ENCODE data around the gene NME4. TPM values are rescaled to one million over a fixed set of nuclear protein-coding genes. Genes with fewer than 3 reads are reported as not detected.

The NME4 gene
- total and polyA plus RNA-seq, 11 donors = 37.5 to 103 (median 73.8) TPM

DNA sequence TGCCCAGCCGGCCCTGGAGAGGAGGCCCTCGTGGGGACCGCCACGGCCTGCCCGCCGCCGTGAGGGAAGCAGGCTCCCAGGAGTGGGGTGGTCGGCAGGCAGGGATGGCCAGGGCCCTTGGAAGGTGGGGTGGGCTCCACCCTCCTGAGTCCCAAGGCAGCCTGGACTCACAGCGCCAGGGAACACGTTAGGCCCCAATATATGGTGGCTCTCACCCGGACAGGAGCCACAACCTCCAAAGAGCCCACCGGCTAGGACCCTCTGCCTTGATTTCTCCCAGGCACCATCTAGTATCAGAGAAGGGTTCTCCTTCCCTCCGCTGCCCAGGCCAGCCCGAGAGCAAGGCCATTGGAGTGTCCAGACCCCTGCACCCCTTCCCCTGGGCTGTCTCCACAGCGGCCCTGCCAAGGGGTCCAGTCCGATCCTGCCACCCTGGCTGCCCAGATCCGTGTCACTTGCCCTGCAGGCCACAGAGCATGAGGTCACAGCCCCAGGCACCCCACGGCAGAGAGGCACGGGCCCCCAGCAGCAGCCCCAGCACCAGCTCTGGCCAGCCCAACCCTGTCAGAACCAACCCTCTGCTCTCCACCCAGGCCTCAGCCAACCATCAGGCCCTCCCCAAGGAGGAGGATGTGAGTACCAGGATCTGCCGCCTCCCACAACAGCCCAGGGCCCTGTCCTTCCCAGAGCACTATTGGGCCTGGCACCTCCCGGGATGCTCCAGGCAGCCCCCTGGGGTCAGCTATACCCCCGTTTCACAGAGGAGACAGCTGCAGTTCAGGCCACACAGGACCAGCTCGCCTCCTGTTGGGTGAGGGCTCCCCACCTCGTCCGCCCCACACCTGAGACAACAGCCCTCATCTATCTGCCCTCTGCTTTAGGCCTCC lies 43.4 kb upstream of the NME4 start:
- ATAC-seq = peak in 1 of 4 donors; percentile 4
- Histone ChIP-seq H3K4me1 (peaks cover 0 to 25% (median 9%) of the 10 kb centered on the region in 12 donors), H3K27ac (peak overlapping the region in 11 of 12 donors; percentile 23 to 86 (median 56)), H3K9me3 (no peaks in the 10 kb centered on the region), H3K27me3 (no peaks in the 10 kb centered on the region), H3K36me3 (peaks cover 0 to 8% (median 0%) of the 10 kb centered on the region in 9 donors), H3K4me3 (peak overlapping the region; percentile 6 to 84 (median 53))
- TF ChIP-seq POLR2A (IDR thresholded peaks at IDR 0.05) = no peak
- TF ChIP-seq, protein P1, sequence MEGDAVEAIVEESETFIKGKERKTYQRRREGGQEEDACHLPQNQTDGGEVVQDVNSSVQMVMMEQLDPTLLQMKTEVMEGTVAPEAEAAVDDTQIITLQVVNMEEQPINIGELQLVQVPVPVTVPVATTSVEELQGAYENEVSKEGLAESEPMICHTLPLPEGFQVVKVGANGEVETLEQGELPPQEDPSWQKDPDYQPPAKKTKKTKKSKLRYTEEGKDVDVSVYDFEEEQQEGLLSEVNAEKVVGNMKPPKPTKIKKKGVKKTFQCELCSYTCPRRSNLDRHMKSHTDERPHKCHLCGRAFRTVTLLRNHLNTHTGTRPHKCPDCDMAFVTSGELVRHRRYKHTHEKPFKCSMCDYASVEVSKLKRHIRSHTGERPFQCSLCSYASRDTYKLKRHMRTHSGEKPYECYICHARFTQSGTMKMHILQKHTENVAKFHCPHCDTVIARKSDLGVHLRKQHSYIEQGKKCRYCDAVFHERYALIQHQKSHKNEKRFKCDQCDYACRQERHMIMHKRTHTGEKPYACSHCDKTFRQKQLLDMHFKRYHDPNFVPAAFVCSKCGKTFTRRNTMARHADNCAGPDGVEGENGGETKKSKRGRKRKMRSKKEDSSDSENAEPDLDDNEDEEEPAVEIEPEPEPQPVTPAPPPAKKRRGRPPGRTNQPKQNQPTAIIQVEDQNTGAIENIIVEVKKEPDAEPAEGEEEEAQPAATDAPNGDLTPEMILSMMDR (IDR thresholded peaks at IDR 0.05) = no peak
- DNase-seq = peak in 1 of 5 donors; percentile 70
- WGBS, 4 donors = 64 to 92% (median 69%) methylated on average over 16 to 25 of the region's 25 CpGs
- intact Hi-C loops (cut with DNase I) = loop anchor here in 9 of 10 donors (2.0 to 10.0 kb wide), 5 partner anchors 116 to 129 kb away; partner anchors contain the start of genes LUC7L (in 4 of the 9) and FAM234A (in 3 of the 9)

DNA sequence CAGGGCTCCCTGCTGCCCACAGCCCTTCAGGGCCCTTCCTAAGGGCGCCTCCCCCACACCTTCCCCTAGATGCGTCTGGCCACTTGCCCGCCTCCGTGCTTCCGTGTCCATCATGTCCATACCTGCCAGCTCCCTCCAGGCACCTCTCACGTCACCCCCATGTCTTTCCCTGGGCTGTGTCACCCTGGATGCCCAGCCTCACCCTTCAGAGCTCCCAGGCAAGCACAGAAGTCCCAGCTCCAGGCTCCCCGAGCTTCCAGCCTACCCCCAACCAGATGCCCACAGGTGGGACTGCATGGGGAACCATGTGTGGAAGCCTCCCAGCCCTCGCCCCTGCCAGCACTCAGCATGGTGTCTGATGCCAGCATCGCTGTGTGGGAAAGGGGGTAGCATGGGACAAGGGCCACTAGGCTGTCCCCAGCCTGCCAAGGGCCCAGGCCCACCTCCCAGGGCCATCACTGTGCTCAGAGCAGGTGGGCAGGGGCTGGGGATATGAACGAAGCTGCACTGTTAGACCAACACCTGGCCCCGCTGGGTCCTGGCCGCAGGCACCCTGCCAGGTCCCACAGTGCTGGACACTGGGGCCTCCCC lies 42.6 kb upstream of the NME4 start:
- no peaks in the 10 kb centered on the region for H3K27me3 ChIP-seq
- WGBS, 4 donors = 90 to 94% (median 93%) methylated on average over 12 of the region's 12 CpGs
- DNase-seq = no peak
- TF ChIP-seq POLR2A (IDR thresholded peaks at IDR 0.05) = no peak
- TF ChIP-seq, protein P1 (IDR thresholded peaks at IDR 0.05) = no peak
- intact Hi-C loops (cut with DNase I) = loop anchor here in 7 of 10 donors (5.0 to 10.0 kb wide), 4 partner anchors 117 to 130 kb away; partner anchors contain the start of genes LUC7L (in 4 of the 7) and FAM234A (in 1 of the 7)
- H3K4me1 ChIP-seq = peaks cover 0 to 18% (median 9%) of the 10 kb centered on the region in 12 donors
- H3K4me3 ChIP-seq = no peak overlapping the region
- H3K27ac ChIP-seq = no peak overlapping the region
- ATAC-seq = no peak
- H3K36me3 ChIP-seq = peaks cover 0 to 8% (median 0%) of the 10 kb centered on the region in 9 donors
- no peaks in the 10 kb centered on the region for H3K9me3 ChIP-seq

DNA sequence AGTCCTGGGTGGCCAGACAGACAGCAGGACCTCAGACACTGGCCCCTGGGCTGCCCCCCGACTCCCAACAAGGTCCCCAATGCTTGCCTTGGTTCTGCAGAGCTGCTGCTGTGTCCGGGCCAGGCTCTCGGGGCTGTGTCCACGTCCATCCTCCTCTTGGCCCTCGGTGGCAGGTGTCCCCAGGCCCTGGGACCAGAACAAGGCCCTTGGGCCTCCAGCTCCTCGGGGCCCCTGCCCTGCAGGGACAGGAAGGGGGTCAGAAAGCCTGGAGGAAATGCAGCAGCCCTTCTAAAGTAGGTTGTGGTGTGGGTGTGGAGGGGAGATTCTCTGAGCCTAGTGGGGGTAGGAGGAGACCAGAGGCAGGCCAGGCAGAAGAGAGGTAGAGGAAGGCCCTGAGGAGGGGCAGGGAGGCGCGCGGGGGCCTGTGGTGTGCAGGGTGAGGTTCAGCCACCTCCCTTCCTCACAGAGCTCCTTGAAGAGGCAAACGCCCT lies 42.0 kb upstream of the NME4 start:
- Histone ChIP-seq H3K9me3 (no peaks in the 10 kb centered on the region), H3K4me3 (no peak overlapping the region), H3K27me3 (no peaks in the 10 kb centered on the region), H3K36me3 (peaks cover 0 to 8% (median 0%) of the 10 kb centered on the region in 9 donors), H3K4me1 (peaks cover 0 to 18% (median 9%) of the 10 kb centered on the region in 12 donors), H3K27ac (peak overlapping the region in 1 of 12 donors; percentile 44)
- DNase-seq = no peak
- TF ChIP-seq, protein P1 (IDR thresholded peaks at IDR 0.05) = no peak
- no peak for TF ChIP-seq POLR2A (IDR thresholded peaks at IDR 0.05)
- ATAC-seq = no peak
- WGBS, 4 donors = 81 to 88% (median 87%) methylated on average over 8 to 10 of the region's 10 CpGs
- intact Hi-C loops (cut with DNase I) = loop anchor here in 7 of 10 donors (5.0 to 10.0 kb wide), 4 partner anchors 118 to 130 kb away; partner anchors contain the start of genes LUC7L (in 4 of the 7) and FAM234A (in 1 of the 7)
